HepG2 (cell line): Measurements from ENCODE around the gene EYA2. TPM values are rescaled to one million over a fixed set of nuclear protein-coding genes. Genes with fewer than 3 reads are reported as not detected.

Experiments used
- ARID2 ChIP-seq: sonication (generic); formaldehyde crosslinking; IDR thresholded peaks from 2 replicates; pipeline ENCODE4 v1.8.1; 2022; ENCODE audit warnings: mild to moderate bottlenecking, missing genetic modification reagents, borderline replicate concordance
- ELF1 ChIP-seq: sonication (generic); formaldehyde crosslinking; IDR thresholded peaks from 2 replicates; pipeline ENCODE4 v1.4.0; 2020; ENCODE audit warnings: missing genetic modification reagents
- ESRRA ChIP-seq: sonication (generic); formaldehyde crosslinking; IDR thresholded peaks from 2 replicates; pipeline ENCODE4 v1.5.1; 2020; ENCODE audit warnings: mild to moderate bottlenecking, low read depth, missing genetic modification reagents
- NR2F6 ChIP-seq, 2 experiments: IDR thresholded peaks; 2 replicates each; pipeline ENCODE4 v1.6.1; 2016; ENCODE audit warnings: antibody characterized with exemption in 1 of 2, mild to moderate bottlenecking in 1 of 2
- RARA ChIP-seq: IDR thresholded peaks from 2 replicates; pipeline ENCODE4 v1.6.1; 2016; ENCODE audit warnings: missing genetic modification reagents, missing compliant biosample characterization
- RFXAP ChIP-seq: sonication (generic); formaldehyde crosslinking; IDR thresholded peaks from 2 replicates; pipeline ENCODE4 v1.4.0; 2020; ENCODE audit warnings: missing genetic modification reagents, borderline replicate concordance
- SNAI1 ChIP-seq: sonication (generic); formaldehyde crosslinking; IDR thresholded peaks from 2 replicates; pipeline ENCODE4 v1.5.0; 2020; ENCODE audit warnings: mild to moderate bottlenecking, missing genetic modification reagents, borderline replicate concordance
- SRSF4 ChIP-seq: fragments of 200-400 bp; formaldehyde crosslinking; IDR thresholded peaks from one replicate; pipeline ENCODE4 v1.6.1; 2018; ENCODE audit warnings: mild to moderate bottlenecking, low read depth, low read length, moderate library complexity; ENCODE audit not compliant: poor library complexity, severe bottlenecking
- TSC22D2 ChIP-seq: sonication (generic); formaldehyde crosslinking; IDR thresholded peaks from 2 replicates; pipeline ENCODE4 v1.5.1; 2020; ENCODE audit warnings: missing genetic modification reagents, mild to moderate bottlenecking, borderline replicate concordance
- ZNF326 ChIP-seq: sonication (generic); formaldehyde crosslinking; IDR thresholded peaks from 2 replicates; pipeline ENCODE4 v1.4.0; 2020; ENCODE audit warnings: missing genetic modification reagents, borderline replicate concordance
- polyA plus RNA-seq, 8 experiments: library from polyadenylated mRNA; depleted of rRNA in 3 of 8; stranded (reverse) in 7 of 8; unstranded in 1 of 8; fragments of >200 nt; fragmentation: Illumina TruSeq in 4 of 8; extraction: Trizol in 4 of 8; gene quantifications; 2 replicates each; pipeline versions ENCODE4 v1.2.1 to v1.2.3, GENCODE V29; 2011 to 2016; ENCODE audit warnings: low read depth in 4 of 8, missing spikeins in 1 of 8, mixed read lengths in 1 of 8; ENCODE audit not compliant: insufficient read depth in 1 of 8
- total RNA-seq, 5 experiments: library from RNA; depleted of rRNA; stranded (reverse); fragments of >200 nt; fragmentation: Illumina TruSeq; extraction: Trizol; gene quantifications; 2 replicates each; pipeline ENCODE4 v1.2.3, GENCODE V29; 2016; ENCODE audit warnings: low read depth in 1 of 5
- TF ChIP-seq, protein P1 (sequence below): sonication (generic); formaldehyde crosslinking; IDR thresholded peaks from 2 replicates; pipeline ENCODE4 v1.4.0; 2020; ENCODE audit warnings: missing genetic modification reagents, mild to moderate bottlenecking, borderline replicate concordance
- TF ChIP-seq, protein P2 (sequence below): sonication (generic); formaldehyde crosslinking; IDR thresholded peaks from 2 replicates; pipeline ENCODE4 v1.4.0; 2020; ENCODE audit warnings: missing genetic modification reagents
- TF ChIP-seq, protein P3 (sequence below): sonication (generic); formaldehyde crosslinking; IDR thresholded peaks from 2 replicates; pipeline ENCODE4 v1.4.0; 2020; ENCODE audit warnings: missing genetic modification reagents
- TF ChIP-seq, protein P4 (sequence below): sonication (generic); formaldehyde crosslinking; IDR thresholded peaks from 2 replicates; pipeline ENCODE4 v1.5.1; 2020; ENCODE audit warnings: missing genetic modification reagents, mild to moderate bottlenecking, borderline replicate concordance
- TF ChIP-seq, protein P5 (sequence below): sonication (generic); formaldehyde crosslinking; IDR thresholded peaks from 2 replicates; pipeline ENCODE4 v1.4.0; 2020; ENCODE audit warnings: mild to moderate bottlenecking, missing genetic modification reagents, borderline replicate concordance

The EYA2 gene
- total and polyA plus RNA-seq, 2 of the 13 experiments (the other 11 are each of a cell fraction or from before 2014, with no cell fraction given), result not detected

DNA sequence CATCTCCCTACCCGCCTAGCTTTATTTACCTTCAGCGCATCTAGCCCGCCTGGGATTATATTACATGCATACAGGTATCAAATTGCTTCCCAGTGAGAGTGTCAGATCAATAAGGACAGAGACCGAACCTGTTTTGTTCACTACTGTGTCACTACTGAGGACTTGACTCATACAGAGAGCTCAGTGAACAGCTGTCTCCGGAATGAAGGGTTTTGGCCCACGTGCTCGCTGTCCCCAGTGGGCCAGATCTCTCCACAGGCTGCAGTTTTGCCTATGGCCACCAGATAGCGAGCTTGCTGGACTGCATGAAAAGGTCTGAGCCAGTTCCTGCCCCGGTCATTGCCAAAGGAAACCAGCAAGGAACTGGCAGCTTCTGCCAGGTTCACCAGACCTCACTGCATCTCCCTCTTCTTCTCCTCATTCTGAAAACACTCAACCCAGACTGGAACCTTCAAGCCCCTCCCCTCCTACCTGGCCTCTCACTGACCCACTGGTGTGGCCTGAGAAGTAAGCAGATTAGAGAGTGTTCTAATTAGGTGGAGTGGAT is 311.0 kb downstream of the EYA2 start (continued):
- TF ChIP-seq, protein P1, sequence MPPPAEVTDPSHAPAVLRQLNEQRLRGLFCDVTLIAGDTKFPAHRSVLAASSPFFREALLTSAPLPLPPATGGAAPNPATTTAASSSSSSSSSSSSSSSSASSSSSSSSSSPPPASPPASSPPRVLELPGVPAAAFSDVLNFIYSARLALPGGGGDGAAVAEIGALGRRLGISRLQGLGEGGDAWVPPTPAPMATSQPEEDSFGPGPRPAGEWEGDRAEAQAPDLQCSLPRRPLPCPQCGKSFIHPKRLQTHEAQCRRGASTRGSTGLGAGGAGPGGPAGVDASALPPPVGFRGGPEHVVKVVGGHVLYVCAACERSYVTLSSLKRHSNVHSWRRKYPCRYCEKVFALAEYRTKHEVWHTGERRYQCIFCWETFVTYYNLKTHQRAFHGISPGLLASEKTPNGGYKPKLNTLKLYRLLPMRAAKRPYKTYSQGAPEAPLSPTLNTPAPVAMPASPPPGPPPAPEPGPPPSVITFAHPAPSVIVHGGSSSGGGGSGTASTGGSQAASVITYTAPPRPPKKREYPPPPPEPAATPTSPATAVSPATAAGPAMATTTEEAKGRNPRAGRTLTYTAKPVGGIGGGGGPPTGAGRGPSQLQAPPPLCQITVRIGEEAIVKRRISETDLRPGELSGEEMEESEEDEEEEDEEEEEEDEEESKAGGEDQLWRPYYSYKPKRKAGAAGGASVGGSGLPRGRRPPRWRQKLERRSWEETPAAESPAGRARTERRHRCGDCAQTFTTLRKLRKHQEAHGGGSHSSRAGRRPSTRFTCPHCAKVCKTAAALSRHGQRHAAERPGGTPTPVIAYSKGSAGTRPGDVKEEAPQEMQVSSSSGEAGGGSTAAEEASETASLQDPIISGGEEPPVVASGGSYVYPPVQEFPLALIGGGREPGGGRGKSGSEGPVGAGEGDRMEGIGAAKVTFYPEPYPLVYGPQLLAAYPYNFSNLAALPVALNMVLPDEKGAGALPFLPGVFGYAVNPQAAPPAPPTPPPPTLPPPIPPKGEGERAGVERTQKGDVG (CRISPR knock-in tag), result 0 out of 2 replicates have a peak, but pooled peaks have one; percentile 49
- TF ChIP-seq SNAI1 (CRISPR knock-in tag), result no peak
- TF ChIP-seq ARID2, result no peak
- TF ChIP-seq, protein P2, sequence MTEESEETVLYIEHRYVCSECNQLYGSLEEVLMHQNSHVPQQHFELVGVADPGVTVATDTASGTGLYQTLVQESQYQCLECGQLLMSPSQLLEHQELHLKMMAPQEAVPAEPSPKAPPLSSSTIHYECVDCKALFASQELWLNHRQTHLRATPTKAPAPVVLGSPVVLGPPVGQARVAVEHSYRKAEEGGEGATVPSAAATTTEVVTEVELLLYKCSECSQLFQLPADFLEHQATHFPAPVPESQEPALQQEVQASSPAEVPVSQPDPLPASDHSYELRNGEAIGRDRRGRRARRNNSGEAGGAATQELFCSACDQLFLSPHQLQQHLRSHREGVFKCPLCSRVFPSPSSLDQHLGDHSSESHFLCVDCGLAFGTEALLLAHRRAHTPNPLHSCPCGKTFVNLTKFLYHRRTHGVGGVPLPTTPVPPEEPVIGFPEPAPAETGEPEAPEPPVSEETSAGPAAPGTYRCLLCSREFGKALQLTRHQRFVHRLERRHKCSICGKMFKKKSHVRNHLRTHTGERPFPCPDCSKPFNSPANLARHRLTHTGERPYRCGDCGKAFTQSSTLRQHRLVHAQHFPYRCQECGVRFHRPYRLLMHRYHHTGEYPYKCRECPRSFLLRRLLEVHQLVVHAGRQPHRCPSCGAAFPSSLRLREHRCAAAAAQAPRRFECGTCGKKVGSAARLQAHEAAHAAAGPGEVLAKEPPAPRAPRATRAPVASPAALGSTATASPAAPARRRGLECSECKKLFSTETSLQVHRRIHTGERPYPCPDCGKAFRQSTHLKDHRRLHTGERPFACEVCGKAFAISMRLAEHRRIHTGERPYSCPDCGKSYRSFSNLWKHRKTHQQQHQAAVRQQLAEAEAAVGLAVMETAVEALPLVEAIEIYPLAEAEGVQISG (CRISPR knock-in tag), result no peak
- TF ChIP-seq, protein P3, sequence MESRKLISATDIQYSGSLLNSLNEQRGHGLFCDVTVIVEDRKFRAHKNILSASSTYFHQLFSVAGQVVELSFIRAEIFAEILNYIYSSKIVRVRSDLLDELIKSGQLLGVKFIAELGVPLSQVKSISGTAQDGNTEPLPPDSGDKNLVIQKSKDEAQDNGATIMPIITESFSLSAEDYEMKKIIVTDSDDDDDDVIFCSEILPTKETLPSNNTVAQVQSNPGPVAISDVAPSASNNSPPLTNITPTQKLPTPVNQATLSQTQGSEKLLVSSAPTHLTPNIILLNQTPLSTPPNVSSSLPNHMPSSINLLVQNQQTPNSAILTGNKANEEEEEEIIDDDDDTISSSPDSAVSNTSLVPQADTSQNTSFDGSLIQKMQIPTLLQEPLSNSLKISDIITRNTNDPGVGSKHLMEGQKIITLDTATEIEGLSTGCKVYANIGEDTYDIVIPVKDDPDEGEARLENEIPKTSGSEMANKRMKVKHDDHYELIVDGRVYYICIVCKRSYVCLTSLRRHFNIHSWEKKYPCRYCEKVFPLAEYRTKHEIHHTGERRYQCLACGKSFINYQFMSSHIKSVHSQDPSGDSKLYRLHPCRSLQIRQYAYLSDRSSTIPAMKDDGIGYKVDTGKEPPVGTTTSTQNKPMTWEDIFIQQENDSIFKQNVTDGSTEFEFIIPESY (CRISPR knock-in tag), result peak; percentile 88
- no peak for TF ChIP-seq ELF1 (CRISPR knock-in tag)
- TF ChIP-seq SRSF4, result no peak
- no peak for TF ChIP-seq NR2F6 (IDR thresholded peaks at IDR 0.05)
- TF ChIP-seq NR2F6 (CRISPR knock-in tag; IDR thresholded peaks at IDR 0.05), result 0 out of 2 replicates have a peak, but pooled peaks have one; percentile 38
- no peak for TF ChIP-seq ESRRA (CRISPR knock-in tag)
- TF ChIP-seq RARA, result peak; percentile 33; the same call in 1 of the 2 replicates
- TF ChIP-seq, protein P4, sequence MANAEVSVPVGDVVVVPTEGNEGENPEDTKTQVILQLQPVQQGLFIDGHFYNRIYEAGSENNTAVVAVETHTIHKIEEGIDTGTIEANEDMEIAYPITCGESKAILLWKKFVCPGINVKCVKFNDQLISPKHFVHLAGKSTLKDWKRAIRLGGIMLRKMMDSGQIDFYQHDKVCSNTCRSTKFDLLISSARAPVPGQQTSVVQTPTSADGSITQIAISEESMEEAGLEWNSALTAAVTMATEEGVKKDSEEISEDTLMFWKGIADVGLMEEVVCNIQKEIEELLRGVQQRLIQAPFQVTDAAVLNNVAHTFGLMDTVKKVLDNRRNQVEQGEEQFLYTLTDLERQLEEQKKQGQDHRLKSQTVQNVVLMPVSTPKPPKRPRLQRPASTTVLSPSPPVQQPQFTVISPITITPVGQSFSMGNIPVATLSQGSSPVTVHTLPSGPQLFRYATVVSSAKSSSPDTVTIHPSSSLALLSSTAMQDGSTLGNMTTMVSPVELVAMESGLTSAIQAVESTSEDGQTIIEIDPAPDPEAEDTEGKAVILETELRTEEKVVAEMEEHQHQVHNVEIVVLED (CRISPR knock-in tag), result peak; percentile 32; the same call in 1 of the 2 replicates
- TF ChIP-seq TSC22D2 (CRISPR knock-in tag), result no peak
- TF ChIP-seq ZNF326, result no peak
- TF ChIP-seq RFXAP (CRISPR knock-in tag), result no peak
- TF ChIP-seq, protein P5, sequence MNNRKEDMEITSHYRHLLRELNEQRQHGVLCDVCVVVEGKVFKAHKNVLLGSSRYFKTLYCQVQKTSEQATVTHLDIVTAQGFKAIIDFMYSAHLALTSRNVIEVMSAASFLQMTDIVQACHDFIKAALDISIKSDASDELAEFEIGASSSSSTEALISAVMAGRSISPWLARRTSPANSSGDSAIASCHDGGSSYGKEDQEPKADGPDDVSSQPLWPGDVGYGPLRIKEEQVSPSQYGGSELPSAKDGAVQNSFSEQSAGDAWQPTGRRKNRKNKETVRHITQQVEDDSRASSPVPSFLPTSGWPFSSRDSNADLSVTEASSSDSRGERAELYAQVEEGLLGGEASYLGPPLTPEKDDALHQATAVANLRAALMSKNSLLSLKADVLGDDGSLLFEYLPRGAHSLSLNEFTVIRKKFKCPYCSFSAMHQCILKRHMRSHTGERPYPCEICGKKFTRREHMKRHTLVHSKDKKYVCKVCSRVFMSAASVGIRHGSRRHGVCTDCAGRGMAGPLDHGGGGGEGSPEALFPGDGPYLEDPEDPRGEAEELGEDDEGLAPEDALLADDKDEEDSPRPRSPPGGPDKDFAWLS (CRISPR knock-in tag), result no peak
